T-helper 2 cell treated with Interferon-gamma antibody and Interleukin-4, amounts not matched to agents 100 ng/mL and 5 ng/mL, for 36 hours (primary cell): ENCODE data around the gene GRM8. TPM values are rescaled to one million over a fixed set of nuclear protein-coding genes. Genes with fewer than 3 reads are reported as not detected.
"Not testable (repeated sequence)": the region's sequence is repeated elsewhere in the genome, so short reads cannot be mapped to it uniquely, and the experiment has no call there.

ENCODE experiments used
- intact Hi-C: fragments of 100-400 bp; cut with micrococcal nuclease; formaldehyde crosslinking; loops from one replicate; pipeline ENCODE4 v1.15.1; 2023
- total RNA-seq: library from RNA; stranded (reverse); gene quantifications from 2 replicates; pipeline ENCODE4 v1.2.3, GENCODE V29; 2022

GRM8 gene
- total RNA-seq, 1 donor from 2014 or later = not detected

DNA sequence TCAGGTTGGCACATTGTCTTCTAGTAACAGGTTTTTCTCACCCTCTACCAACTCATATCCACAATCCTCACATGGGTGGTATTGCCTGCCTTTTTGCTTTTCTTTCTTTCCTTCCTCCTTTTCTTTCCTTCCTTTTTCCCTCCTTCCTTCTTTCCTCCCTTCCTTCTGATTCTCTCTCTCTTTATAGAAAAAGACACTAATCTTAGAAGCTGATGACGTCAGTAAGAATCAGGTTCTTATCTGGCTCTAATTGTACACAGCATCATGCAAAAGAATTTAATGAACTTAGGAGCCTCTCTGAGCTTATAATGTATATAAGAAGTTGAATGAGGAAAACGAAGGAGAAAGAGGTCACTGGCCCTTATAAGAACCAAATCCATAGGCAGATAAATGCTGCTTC is 328.3 kb downstream of the GRM8 start:
- intact Hi-C loops = no loop called here

DNA sequence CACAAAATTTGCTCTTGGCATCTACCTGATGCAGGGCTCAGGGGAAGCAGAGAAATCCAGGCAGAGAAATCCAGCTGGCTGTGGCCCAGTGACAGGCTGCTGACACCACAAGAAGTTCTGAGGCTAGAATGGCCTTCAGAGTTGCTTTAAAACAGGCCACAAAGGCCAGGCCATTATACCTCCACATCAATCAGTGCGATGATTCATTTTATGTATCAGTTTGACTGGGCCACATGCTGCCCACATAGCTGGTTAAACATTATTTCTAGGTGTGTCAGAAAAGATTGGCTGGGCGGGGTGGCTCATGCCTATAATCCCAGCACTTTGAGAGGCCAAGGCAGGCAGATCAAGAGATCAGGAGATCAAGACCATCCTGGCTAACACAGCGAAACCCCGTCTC is 341.1 kb downstream of the GRM8 start:
- intact Hi-C loops = not testable (repeated sequence)

DNA sequence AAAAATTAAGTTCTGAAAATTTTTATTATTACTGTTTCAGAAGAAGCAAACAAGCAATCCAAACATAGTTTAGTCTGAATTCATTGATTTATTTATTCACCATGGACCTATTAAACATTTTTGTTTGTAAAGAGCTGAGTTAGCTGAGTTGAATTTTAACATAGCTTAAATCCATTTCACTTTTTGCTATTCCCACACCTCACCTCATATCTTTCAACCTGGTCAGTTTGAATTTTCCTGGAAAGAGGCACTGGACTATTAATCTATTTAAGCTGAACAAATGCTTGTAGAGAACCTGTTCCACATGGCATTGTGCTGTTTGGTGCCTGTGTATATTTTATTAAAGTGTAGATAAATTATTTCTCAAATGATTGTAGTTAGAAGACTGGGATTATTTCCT is 344.2 kb downstream of the GRM8 start:
- intact Hi-C loops = not testable (repeated sequence)

DNA sequence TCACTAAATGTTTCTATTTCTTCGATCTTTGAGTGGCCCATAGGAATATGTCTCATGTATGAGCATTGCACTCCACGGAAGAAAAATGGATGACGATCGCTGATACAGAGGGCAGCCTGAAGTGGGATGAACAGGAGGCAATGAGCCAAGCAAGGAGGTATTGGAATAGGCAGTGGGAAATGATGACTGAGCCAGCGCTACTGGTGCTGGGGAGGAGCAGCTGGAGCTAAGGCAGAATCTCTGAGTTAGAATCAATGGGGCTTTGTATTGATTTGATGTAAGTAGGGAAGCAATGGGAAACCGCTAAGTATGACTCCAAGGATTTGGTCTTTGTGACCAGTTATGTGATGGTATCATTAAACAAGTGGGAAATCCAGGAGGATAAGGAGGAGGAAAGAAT is 345.1 kb downstream of the GRM8 start:
- intact Hi-C loops = not testable (repeated sequence)

GRCh38 chr7:126905255-126905654 is 347.5 kb downstream of the GRM8 start:
- intact Hi-C loops = not testable (repeated sequence)

DNA sequence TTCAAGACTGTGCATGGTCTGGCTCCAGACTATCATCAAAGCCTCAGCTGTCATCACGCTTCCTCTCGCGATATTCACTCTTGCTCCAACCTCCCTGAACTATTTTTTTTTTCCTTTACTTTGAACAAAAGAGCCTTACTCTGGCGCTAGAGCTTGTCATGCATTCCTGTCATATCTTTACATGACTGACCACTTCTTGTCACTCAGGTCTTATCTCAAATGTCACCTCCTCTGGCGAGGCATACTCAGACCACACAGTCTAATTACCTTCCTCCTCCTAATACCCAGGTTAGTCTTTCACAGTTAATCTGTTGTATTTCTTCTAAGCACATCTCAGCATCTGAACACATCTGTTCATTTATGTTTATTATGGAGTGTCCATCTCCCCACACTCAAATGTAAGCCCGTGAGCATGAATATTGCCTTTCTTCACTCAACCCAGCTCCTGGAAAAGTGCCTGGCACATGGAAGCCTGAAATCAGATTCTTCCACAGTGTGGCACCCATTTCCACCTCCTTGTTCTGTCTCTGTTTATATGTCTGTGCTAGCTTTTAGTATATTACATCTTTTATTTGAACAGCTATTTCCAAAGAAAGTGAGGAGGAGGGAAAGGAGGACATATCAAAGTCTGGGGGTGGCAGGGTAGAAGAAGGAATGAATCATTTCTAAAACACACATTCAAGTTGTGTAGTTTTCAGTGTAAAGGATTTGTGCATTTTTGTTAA is 351.5 kb downstream of the GRM8 start:
- intact Hi-C loops = not testable (repeated sequence)

- intact Hi-C loops = not testable (repeated sequence)
These were observed 364.8 kb downstream of the GRM8 start for GRCh38 chr7:126887980-126888379.

DNA sequence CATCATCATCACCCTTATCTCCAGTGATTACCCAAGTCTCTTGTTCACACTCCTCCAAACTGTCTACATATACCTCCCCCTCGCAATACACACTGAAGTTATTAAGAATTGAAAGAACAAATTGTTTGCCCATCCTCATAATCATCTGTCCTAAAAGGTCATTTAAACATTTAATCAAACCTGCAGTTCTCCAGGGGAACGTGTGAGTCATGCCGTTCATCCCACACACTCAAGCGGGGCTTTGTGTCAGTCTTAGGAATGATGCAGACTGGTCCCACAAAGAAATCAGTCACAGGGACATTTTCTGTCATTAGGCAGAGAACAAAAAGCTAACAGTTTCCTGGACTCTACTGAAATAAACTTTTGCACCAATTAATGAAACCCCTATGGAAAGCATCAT is 365.2 kb downstream of the GRM8 start:
- intact Hi-C loops = not testable (repeated sequence)

GRCh38 chr7:126882730-126883129 is 370.0 kb downstream of the GRM8 start:
- intact Hi-C loops = not testable (repeated sequence)

GRCh38 chr7:126881908-126882307 is 370.8 kb downstream of the GRM8 start:
- intact Hi-C loops = not testable (repeated sequence)

DNA sequence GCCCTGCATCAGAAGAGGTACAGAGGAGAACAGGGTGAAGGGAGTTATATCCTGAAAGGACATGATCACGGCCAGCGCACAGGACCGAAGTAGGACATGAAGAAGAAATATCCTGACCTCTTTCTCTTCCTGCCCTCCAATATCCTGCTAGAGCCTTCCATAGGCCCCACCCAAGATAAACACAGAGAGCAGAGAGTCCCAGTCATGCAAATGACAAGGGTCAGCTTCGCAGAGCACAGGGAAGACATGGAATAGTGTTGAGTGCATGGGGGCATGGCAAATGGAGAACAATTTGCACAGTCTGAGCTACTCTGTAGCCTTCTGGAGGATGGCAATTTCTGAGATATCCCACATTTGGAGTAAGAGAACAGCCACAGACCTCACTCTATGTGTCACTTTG is 371.4 kb downstream of the GRM8 start:
- intact Hi-C loops = no loop called here

- intact Hi-C loops = not testable (repeated sequence)
These were observed 376.2 kb downstream of the GRM8 start for GRCh38 chr7:126876536-126876935.

GRCh38 chr7:126856691-126857291 is 395.9 kb downstream of the GRM8 start:
- intact Hi-C loops = no loop called here

GRCh38 chr7:126845331-126845730 is 407.4 kb downstream of the GRM8 start:
- intact Hi-C loops = no loop called here

- intact Hi-C loops = no loop called here
These were observed 408.9 kb downstream of the GRM8 start for GRCh38 chr7:126843883-126844282.

DNA sequence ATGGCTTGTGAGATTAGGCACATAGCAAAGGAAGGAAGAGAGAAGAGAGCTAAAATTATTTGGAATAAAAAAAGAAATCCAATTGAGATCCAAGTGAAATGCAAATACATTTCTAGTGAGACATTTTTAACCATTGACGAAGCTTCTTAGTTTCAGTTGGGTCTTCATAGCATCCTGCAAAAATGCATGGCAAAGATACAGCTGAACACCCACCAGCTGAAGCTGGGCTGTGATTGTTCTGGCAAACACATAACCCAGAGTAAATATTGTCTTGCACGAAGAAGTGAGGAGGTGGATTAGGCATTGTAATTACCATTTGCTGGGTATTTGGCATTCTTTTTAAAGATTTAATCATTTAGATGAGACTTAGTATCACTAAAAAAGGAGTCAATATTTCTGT is 409.4 kb downstream of the GRM8 start:
- intact Hi-C loops = no loop called here

- intact Hi-C loops = no loop called here
These were observed 410.3 kb downstream of the GRM8 start for GRCh38 chr7:126842451-126842850.

DNA sequence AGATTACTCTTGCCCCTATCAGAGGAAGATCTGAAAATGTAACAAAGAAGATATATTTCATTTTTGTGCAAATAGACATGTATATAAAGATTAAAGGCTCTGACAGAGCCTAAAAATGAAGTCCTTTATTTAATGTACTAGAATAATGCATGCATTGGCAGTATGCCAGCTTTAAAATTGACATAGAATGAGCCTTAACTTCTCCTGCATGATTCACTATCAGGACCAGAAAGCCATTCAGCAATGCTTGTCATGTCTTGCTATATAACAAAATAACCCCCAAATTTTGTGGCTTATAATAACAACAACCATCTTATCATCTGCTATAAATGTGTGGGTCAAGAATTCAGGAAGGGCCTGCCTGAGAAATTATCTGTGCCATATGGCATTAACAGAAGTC is 411.9 kb downstream of the GRM8 start:
- intact Hi-C loops = no loop called here

GRCh38 chr7:126839624-126840023 is 413.1 kb downstream of the GRM8 start:
- intact Hi-C loops = no loop called here

DNA sequence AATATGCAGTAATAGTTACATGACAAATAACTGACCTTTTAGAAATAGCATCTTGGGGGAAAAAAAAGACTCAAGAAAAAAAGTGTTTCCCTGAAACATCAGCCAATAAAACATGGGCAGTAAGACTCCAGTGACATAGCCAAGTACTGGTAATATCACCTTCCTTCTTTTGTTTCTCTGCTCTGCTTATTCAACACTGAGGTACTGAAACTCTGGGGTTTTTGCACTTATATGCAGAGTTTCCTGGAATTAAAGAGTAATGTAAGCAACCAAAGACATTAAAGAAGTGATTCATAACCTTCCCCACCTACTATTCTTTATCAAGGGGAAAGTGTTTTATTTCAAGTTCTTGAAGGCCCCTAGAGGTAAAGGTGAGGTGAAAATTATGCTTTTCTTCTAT is 414.5 kb downstream of the GRM8 start:
- intact Hi-C loops = no loop called here

DNA sequence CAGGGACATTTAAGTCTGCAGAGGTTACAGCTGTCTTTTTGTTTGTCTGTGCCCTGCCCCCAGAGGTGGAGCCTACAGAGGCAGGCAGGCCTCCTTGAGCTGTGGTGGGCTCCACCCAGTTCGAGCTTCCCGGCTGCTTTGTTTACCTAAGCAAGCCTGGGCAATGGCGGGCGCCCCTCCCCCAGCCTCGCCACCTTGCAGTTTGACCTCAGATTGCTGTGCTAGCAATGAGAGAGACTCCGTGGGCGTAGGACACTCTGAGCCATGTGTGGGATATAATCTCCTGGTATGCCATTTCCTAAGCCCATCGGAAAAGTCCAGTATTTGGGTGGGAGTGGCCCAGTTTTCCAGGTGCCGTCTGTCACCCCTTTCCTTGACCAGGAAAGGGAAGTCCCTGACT is 421.5 kb downstream of the GRM8 start:
- intact Hi-C loops = not testable (repeated sequence)

- intact Hi-C loops = no loop called here
These were observed 431.8 kb downstream of the GRM8 start for GRCh38 chr7:126820925-126821324.

DNA sequence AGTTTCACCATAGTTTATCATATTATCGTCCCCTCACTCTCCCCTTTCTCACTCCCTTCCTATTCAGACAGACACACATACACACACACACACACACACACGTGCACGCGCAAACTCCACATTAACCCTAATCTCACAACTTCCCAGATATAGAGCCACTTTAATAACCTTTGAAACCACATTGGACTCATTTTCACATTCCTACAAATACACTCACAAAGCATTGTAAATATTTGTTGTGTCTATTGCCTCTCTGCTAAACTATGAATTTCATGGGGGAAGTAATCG is 433.6 kb downstream of the GRM8 start:
- intact Hi-C loops = no loop called here
